Testis (tissue), 3 donors: ENCODE measurements around the gene VASN. TPM values are rescaled to one million over a fixed set of nuclear protein-coding genes. Genes with fewer than 3 reads are reported as not detected.

Source experiments
- DNase-seq: peaks from one replicate; pipeline ENCODE4 v3.0.0-alpha.2; 2019
- H3K27ac ChIP-seq, 2 donors: fragments of 200-600 bp; sonication (generic); one replicate each; pipeline ENCODE4 v1.5.1; 2019
- H3K27me3 ChIP-seq: fragments of 200-600 bp; sonication (generic); one replicate; pipeline ENCODE4 v1.5.1; 2019
- H3K36me3 ChIP-seq: fragments of 200-600 bp; sonication (generic); one replicate; pipeline ENCODE4 v1.5.1; 2017; ENCODE audit warnings: low read depth; ENCODE audit errors: missing control alignments
- H3K4me1 ChIP-seq: fragments of 200-600 bp; sonication (generic); one replicate; pipeline ENCODE4 v1.5.1; 2019
- H3K4me3 ChIP-seq, 2 donors: fragments of 200-600 bp; sonication (generic); one replicate each; pipeline ENCODE4 v1.5.1; 2017 to 2019
- H3K9me3 ChIP-seq: fragments of 200-600 bp; sonication (generic); one replicate; pipeline ENCODE4 v1.5.1; 2017
- POLR2A ChIP-seq: fragments of 450-650 bp; IDR thresholded peaks from one replicate; pipeline ENCODE4 v1.6.1; 2017; ENCODE audit warnings: antibody characterized with exemption, mild to moderate bottlenecking, moderate library complexity
- WGBS, 2 donors: methylation state at CpG; one replicate each; pipeline ENCODE4 v1.1.5; 2018; 5-methylcytosine and 5-hydroxymethylcytosine counted together
- intact Hi-C: fragments of 100-400 bp; cut with DNase I; formaldehyde crosslinking; loops from one replicate; pipeline ENCODE4 v1.15.1; 2023; ENCODE audit warnings: low total_unique reads
- polyA plus RNA-seq: library from polyadenylated mRNA; stranded (reverse); fragments of 350-450 nt; fragmentation: Illumina TruSeq; extraction: RNeasy Lipid Tissue Mini Kit (QIAGEN cat#74804); gene quantifications from one replicate; pipeline ENCODE4 v1.2.3, GENCODE V29; 2014; ENCODE audit warnings: low read depth, low replicate concordance; ENCODE audit not compliant: insufficient read depth
- total RNA-seq, 2 donors: library from RNA; depleted of rRNA; stranded (reverse); fragments of >200 nt; gene quantifications; one replicate each; pipeline ENCODE4 v1.2.3, GENCODE V29; 2016
- TF ChIP-seq, protein P1 (sequence below), 3 experiments: fragments of 450-650 bp in 2 of 3; fragments of 200-600 bp in 1 of 3; sonication (generic) in 1 of 3; IDR thresholded peaks; one replicate each; pipeline ENCODE4 v1.5.1; 2016 to 2019; ENCODE audit warnings: antibody characterized with exemption in 3 of 3, mild to moderate bottlenecking in 2 of 3, moderate library complexity in 1 of 3

The VASN gene
- total and polyA plus RNA-seq, 3 donors from 2014 or later = 33.9 to 125 (median 103) TPM

DNA sequence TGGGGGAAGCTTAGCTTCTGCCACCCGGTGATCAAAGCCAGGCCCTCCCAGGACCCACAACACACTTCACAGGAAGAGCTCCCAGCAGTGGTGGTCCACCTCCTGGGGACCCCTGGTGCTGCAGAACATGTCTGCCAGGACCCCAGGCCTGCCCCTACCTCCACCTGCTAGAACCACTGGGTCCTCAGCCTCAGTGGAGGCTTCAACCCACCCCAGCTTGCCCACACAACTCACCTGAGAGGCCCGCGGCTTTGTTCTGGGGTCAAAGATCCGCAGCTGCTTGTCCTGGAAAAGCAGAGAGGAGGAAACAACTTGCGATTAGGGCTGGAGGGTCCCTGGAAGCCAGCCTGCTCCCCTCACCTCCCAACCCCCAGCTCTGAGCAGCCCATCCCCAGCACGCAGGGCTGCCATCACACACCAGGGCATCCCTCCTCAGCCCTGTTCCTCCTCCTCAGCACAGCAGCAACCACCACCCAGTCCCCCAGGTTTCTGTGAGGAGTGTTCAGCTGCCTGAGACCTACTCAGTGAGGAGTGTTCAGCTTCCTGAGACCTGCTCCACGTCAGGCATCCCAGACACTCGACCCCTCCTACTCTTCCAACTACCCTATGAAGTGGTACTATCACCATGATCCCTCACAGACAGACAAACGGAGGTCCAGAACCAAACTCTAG, 23.5 kb downstream of the VASN start:
- no peaks in the 10 kb centered on the region for H3K9me3 ChIP-seq
- 76 to 80% methylated on average over 7 to 9 of the region's 9 CpGs for WGBS, 2 donors
- no peaks in the 10 kb centered on the region for H3K27me3 ChIP-seq
- H3K27ac ChIP-seq = no peak overlapping the region
- H3K4me1 ChIP-seq = peaks cover 17% of the 10 kb centered on the region
- H3K36me3 ChIP-seq = no peaks in the 10 kb centered on the region
- no peak overlapping the region for H3K4me3 ChIP-seq
- TF ChIP-seq, protein P1, sequence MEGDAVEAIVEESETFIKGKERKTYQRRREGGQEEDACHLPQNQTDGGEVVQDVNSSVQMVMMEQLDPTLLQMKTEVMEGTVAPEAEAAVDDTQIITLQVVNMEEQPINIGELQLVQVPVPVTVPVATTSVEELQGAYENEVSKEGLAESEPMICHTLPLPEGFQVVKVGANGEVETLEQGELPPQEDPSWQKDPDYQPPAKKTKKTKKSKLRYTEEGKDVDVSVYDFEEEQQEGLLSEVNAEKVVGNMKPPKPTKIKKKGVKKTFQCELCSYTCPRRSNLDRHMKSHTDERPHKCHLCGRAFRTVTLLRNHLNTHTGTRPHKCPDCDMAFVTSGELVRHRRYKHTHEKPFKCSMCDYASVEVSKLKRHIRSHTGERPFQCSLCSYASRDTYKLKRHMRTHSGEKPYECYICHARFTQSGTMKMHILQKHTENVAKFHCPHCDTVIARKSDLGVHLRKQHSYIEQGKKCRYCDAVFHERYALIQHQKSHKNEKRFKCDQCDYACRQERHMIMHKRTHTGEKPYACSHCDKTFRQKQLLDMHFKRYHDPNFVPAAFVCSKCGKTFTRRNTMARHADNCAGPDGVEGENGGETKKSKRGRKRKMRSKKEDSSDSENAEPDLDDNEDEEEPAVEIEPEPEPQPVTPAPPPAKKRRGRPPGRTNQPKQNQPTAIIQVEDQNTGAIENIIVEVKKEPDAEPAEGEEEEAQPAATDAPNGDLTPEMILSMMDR (IDR thresholded peaks at IDR 0.05) = no peak
- no peak for TF ChIP-seq POLR2A
- intact Hi-C loops = no loop called here
- DNase-seq = no peak

DNA sequence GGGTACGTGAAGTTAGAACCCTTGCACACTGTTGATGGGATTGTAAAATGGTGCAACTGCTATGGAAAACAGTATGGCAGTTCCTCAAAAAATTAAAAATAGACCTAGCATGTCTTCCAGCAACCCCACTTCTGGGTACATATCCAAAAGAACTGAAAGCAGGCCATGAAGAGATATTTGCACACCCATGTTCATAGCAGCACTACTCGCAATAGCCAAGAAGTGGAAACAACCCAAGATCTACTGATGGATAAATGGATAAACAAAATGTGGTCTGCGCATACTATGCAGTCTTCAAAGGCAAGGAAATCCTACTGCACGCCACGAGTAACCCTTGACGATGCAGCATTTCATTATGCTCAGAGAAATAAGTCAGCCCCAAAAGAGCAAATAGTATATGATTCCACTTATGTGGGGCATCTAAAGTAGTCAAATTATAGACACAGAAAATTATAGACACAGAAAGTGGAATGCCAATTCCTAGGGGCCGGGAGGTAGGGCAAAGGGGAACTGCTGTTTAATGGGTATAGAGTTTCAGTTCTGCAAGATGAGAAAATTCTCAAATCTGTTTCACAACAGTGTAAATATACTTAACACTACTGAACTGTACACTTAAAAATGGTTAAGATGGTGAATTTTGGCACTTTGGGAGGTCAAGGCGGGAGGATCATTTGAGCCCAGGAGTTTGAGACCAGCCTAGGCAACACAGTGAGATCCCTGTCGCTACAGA, 27.5 kb downstream of the VASN start:
- no peaks in the 10 kb centered on the region for H3K4me1 ChIP-seq
- 92 to 94% methylated on average over 9 of the region's 9 CpGs for WGBS, 2 donors
- H3K27ac ChIP-seq = no peak overlapping the region
- TF ChIP-seq, protein P1 (IDR thresholded peaks at IDR 0.05) = no peak
- TF ChIP-seq POLR2A = no peak
- H3K9me3 ChIP-seq = no peaks in the 10 kb centered on the region
- no peaks in the 10 kb centered on the region for H3K27me3 ChIP-seq
- no peak overlapping the region for H3K4me3 ChIP-seq
- intact Hi-C loops = no loop called here
- H3K36me3 ChIP-seq = no peaks in the 10 kb centered on the region
- no peak for DNase-seq

DNA sequence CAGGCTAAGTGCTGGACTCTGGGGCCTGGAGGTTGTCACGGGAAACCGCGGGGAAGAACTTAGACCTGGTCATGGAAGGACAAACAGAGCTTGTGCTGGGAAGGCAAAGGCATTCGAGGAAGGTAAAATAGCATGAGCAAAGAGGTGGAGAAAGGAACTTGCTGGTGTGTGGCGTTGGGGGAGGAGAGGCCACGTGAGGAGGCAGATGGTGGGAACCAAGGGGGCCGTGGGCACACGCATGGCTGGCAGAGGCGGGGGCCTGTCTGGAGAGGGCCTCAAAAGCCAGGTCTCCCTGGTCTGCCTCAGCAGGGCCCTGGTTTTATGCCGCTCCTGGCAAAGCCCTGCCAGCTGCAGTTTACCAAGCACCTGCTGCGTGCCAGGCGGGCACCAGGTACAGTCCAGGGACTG, 29.4 kb downstream of the VASN start:
- Histone ChIP-seq H3K27ac (no peak overlapping the region), H3K4me1 (no peaks in the 10 kb centered on the region), H3K4me3 (no peak overlapping the region), H3K27me3 (no peaks in the 10 kb centered on the region), H3K36me3 (no peaks in the 10 kb centered on the region), H3K9me3 (no peaks in the 10 kb centered on the region)
- WGBS, 2 donors = 92% methylated on average over 10 to 12 of the region's 12 CpGs
- DNase-seq = no peak
- TF ChIP-seq, protein P1 (IDR thresholded peaks at IDR 0.05) = no peak
- no peak for TF ChIP-seq POLR2A
- intact Hi-C loops = loop anchor here (5.0 kb wide), 1 partner anchor 44 kb away; no protein-coding TSS in a partner anchor

DNA sequence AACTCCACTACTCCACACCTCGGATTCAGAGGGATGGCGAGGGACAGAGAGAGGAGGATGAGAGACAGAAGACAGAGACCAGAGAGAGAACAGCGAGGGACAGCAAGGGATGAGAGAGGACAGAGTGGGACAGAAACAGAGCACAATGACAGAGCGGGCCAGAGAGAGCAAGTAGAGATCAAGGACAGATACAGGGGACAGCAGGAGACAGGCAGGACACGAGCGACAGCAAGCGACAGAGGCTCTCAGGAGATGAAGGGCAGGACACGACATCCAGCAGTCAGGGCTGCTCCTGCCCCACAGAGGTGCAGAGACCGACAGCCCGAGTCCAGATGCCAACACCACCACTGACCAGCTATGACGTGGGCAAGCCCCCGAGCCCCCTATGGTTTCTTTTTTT, 29.9 kb downstream of the VASN start:
- no peaks in the 10 kb centered on the region for H3K9me3 ChIP-seq
- no peaks in the 10 kb centered on the region for H3K27me3 ChIP-seq
- no peaks in the 10 kb centered on the region for H3K36me3 ChIP-seq
- no peak for DNase-seq
- no peak for TF ChIP-seq POLR2A
- TF ChIP-seq, protein P1 (IDR thresholded peaks at IDR 0.05) = no peak
- WGBS, 2 donors = 91 to 93% methylated on average over 12 of the region's 12 CpGs
- H3K27ac ChIP-seq = no peak overlapping the region
- intact Hi-C loops = loop anchor here (5.0 kb wide), 1 partner anchor 44 kb away; no protein-coding TSS in a partner anchor
- no peak overlapping the region for H3K4me3 ChIP-seq
- H3K4me1 ChIP-seq = no peaks in the 10 kb centered on the region
